ENCODE data around the gene CD48.

DNA sequence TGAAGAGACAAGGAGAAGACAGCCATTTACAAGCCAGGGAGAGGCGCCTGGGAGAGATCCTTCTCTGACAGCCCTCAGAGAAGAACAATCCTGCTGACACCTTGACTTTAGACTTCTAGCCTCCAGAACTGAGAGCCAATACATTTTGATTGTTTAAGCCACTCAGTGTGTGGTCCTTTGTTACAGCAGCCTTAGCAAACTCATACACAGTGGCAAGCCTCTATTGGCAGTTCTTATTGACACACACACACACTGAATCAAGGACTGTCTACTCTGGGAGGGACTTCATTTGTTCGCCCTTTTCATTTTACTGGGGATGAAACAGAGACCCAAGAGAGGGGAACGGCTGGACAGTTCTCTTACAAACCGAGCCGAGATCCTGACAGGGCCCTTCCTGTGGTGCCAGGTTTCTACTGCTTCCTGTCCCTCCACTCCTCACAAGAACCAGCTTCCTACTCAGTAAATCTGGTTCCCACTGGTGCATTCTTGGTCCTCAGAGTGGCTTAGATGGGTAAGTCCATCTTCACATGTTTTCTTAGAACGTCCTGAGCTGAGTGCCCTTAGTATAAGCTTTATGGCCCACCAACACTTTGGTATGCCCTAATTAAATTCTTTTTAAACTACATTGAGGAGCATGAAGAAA, 79.5 kb downstream of the CD48 start:
- TF ChIP-seq POLR2A (IDR thresholded peaks at IDR 0.05; ENCODE audit: low read depth, low read length) (peak; percentile 66; the same call in 1 of the 2 replicates), POLR2AphosphoS5 (IDR thresholded peaks at IDR 0.05; ENCODE audit: low read depth, low read length) (peak; percentile 84), TAF1 (IDR thresholded peaks at IDR 0.05; ENCODE audit: borderline replicate concordance, low read depth, low read length) (no peak)
